SK-N-SH (cell line): ENCODE results near the gene SDK1. TPM values are rescaled to one million over a fixed set of nuclear protein-coding genes. Genes with fewer than 3 reads are reported as not detected.

Source experiments
- CTCF ChIA-PET: fragments of 300-600, 350-600 bp; formaldehyde crosslinking; extraction: SDS; loops from one replicate; lab custom pipeline; 2021; lab: Yijun Ruan, JAX
- POLR2A ChIA-PET: fragments of 350-600 bp; sonication (Branson Sonifier 250); formaldehyde crosslinking; extraction: SDS; loops from one replicate; lab custom pipeline; 2020; ENCODE audit warnings: antibody characterized with exemption, inconsistent platforms; lab: Yijun Ruan, JAX
- DNase-seq: peaks from one replicate; pipeline ENCODE4 v3.0.0; 2012
- H2AFZ ChIP-seq: fragments of 200-600 bp; sonication (generic); 2 replicates; pipeline ENCODE4 v1.8.1; 2016; ENCODE audit warnings: antibody characterized with exemption, mild to moderate bottlenecking, low read depth
- H3F3A ChIP-seq: fragments of 200-600 bp; sonication (generic); replicated peaks from 2 replicates; pipeline ENCODE3; 2016; ENCODE audit warnings: antibody characterized with exemption, mild to moderate bottlenecking; ENCODE audit not compliant: insufficient read depth
- H3K27ac ChIP-seq, 2 experiments: fragments of 200-500 bp in 1 of 2; fragments of 200-600 bp in 1 of 2; sonication (Bioruptor generic) in 1 of 2; sonication (generic), shearing (Covaris generic) in 1 of 2; 2 replicates each; pipeline versions ENCODE4 v1.5.1 to v1.6.1; 2014 to 2016; ENCODE audit warnings: low read depth in 2 of 2, inconsistent platforms in 1 of 2, low read length in 1 of 2, mild to moderate bottlenecking in 1 of 2, mixed read lengths in 1 of 2
- H3K27me3 ChIP-seq: fragments of 200-600 bp; sonication (generic), shearing (Covaris generic); 2 replicates; pipeline ENCODE4 v1.6.1; 2016; ENCODE audit warnings: mixed run types; ENCODE audit not compliant: insufficient read depth
- H3K36me3 ChIP-seq, 2 experiments: fragments of 200-500 bp in 1 of 2; fragments of 200-600 bp in 1 of 2; sonication (Bioruptor generic) in 1 of 2; sonication (generic) in 1 of 2; replicated peaks in 1 of 2; 2 replicates each; pipeline versions ENCODE3 to v1.5.1; 2014 to 2016; ENCODE audit warnings: low read length in 1 of 2, mild to moderate bottlenecking in 1 of 2; ENCODE audit not compliant: insufficient read depth in 2 of 2, control insufficient read depth in 1 of 2
- H3K4me1 ChIP-seq, 2 experiments: fragments of 200-500 bp in 1 of 2; fragments of 200-600 bp in 1 of 2; sonication (Bioruptor generic) in 1 of 2; sonication (generic), shearing (Covaris generic) in 1 of 2; 2 replicates each; pipeline versions ENCODE4 v1.5.1 to v1.6.1; 2014 to 2016; ENCODE audit warnings: low read depth in 1 of 2, low read length in 1 of 2, mixed run types in 1 of 2; ENCODE audit not compliant: insufficient read depth in 2 of 2, control insufficient read depth in 1 of 2
- H3K4me2 ChIP-seq: fragments of 200-600 bp; sonication (generic), shearing (Covaris generic); 2 replicates; pipeline ENCODE4 v1.6.1; 2017; ENCODE audit warnings: mixed run types
- H3K4me3 ChIP-seq, 2 experiments: fragments of 200-500 bp in 1 of 2; fragments of 200-600 bp in 1 of 2; sonication (Bioruptor generic) in 1 of 2; sonication (generic), shearing (Covaris generic) in 1 of 2; 2 replicates each; pipeline versions ENCODE4 v1.5.1 to v1.8.1; 2014 to 2016; ENCODE audit warnings: low read depth in 2 of 2, inconsistent platforms in 1 of 2, low read length in 1 of 2, mild to moderate bottlenecking in 1 of 2, mixed read lengths in 1 of 2, moderate library complexity in 1 of 2
- H3K79me2 ChIP-seq: fragments of 200-600 bp; sonication (generic); 2 replicates; pipeline ENCODE4 v1.8.1; 2017; ENCODE audit warnings: mild to moderate bottlenecking; ENCODE audit not compliant: insufficient read depth
- H3K9ac ChIP-seq: fragments of 200-600 bp; sonication (generic); 2 replicates; pipeline ENCODE4 v1.6.1; 2017; ENCODE audit warnings: mixed run types
- H3K9me2 ChIP-seq: fragments of 200-600 bp; sonication (generic); 2 replicates; pipeline ENCODE4 v1.6.1; 2017; ENCODE audit warnings: mixed run types
- H3K9me3 ChIP-seq: fragments of 200-600 bp; sonication (generic); 2 replicates; pipeline ENCODE4 v1.6.1; 2017; ENCODE audit warnings: mixed run types, mild to moderate bottlenecking, moderate library complexity
- H4K20me1 ChIP-seq: fragments of 200-600 bp; sonication (generic); 2 replicates; pipeline ENCODE4 v1.6.1; 2017; ENCODE audit warnings: mild to moderate bottlenecking, mixed run types; ENCODE audit not compliant: insufficient read depth
- CTCF ChIP-seq: fragments of 200-600 bp; sonication (generic); IDR thresholded peaks from 2 replicates; pipeline ENCODE4 v1.6.1; 2017; ENCODE audit warnings: antibody characterized with exemption, mild to moderate bottlenecking, moderate library complexity
- ELF1 ChIP-seq: IDR thresholded peaks from 2 replicates; pipeline ENCODE4 v1.4.0; 2012
- EP300 ChIP-seq, 2 experiments: IDR thresholded peaks; 2 replicates each; pipeline versions ENCODE4 v1.4.0 to v1.6.1; 2012; ENCODE audit warnings: borderline replicate concordance in 1 of 2, low read depth in 1 of 2, low read length in 1 of 2
- EZH2phosphoT487 ChIP-seq: fragments of 200-600 bp; sonication (generic); IDR thresholded peaks from 2 replicates; pipeline ENCODE4 v1.6.1; 2017; ENCODE audit warnings: low read depth, mixed run types, mild to moderate bottlenecking, antibody characterized with exemption, moderate library complexity, borderline replicate concordance
- FOSL2 ChIP-seq: IDR thresholded peaks from 2 replicates; pipeline ENCODE4 v1.4.0; 2012; ENCODE audit warnings: low read depth, mild to moderate bottlenecking, moderate library complexity, borderline replicate concordance
- FOXJ3 ChIP-seq: sonication (generic); formaldehyde crosslinking; IDR thresholded peaks from 2 replicates; pipeline ENCODE4 v1.5.1; 2020; ENCODE audit warnings: mild to moderate bottlenecking, missing genetic modification reagents
- FOXM1 ChIP-seq: IDR thresholded peaks from 2 replicates; pipeline ENCODE4 v1.4.0; 2012; ENCODE audit warnings: low read depth, mild to moderate bottlenecking
- GATA2 ChIP-seq: sonication (generic); formaldehyde crosslinking; IDR thresholded peaks from 2 replicates; pipeline ENCODE4 v1.5.0; 2020; ENCODE audit warnings: mild to moderate bottlenecking, missing genetic modification reagents
- JUND ChIP-seq: IDR thresholded peaks from 2 replicates; pipeline ENCODE4 v1.4.0; 2012
- MXI1 ChIP-seq: IDR thresholded peaks from 2 replicates; pipeline ENCODE4 v1.6.1; 2012; ENCODE audit warnings: mild to moderate bottlenecking, low read depth, low read length, improper control_type of control experiment
- NFIC ChIP-seq: IDR thresholded peaks from 2 replicates; pipeline ENCODE4 v1.4.0; 2012; ENCODE audit warnings: borderline replicate concordance
- NRF1 ChIP-seq: IDR thresholded peaks from 2 replicates; pipeline ENCODE4 v1.6.1; 2012; ENCODE audit warnings: low read depth, mild to moderate bottlenecking, low read length
- POLR2AphosphoS5 ChIP-seq: IDR thresholded peaks from 2 replicates; pipeline ENCODE4 v1.6.1; 2012; ENCODE audit warnings: low read depth, low read length
- RFX5 ChIP-seq: IDR thresholded peaks from 2 replicates; pipeline ENCODE4 v1.6.1; 2012; ENCODE audit warnings: mild to moderate bottlenecking, improper control_type of control experiment, low read length
- SIN3A ChIP-seq: IDR thresholded peaks from 2 replicates; pipeline ENCODE4 v1.6.1; 2012; ENCODE audit warnings: low read depth, mild to moderate bottlenecking, low read length, moderate library complexity, borderline replicate concordance
- TCF12 ChIP-seq: IDR thresholded peaks from 2 replicates; pipeline ENCODE4 v1.4.0; 2012
- TEAD4 ChIP-seq: IDR thresholded peaks from 2 replicates; pipeline ENCODE4 v1.4.0; 2012; ENCODE audit warnings: mild to moderate bottlenecking, borderline replicate concordance; ENCODE audit not compliant: insufficient read depth
- USF2 ChIP-seq: fragments of 150-350 bp; IDR thresholded peaks from 2 replicates; pipeline ENCODE4 v1.6.1; 2017; ENCODE audit warnings: antibody characterized with exemption, low read length, low read depth, borderline replicate concordance
- WGBS: methylation state at CpG from one replicate; pipeline ENCODE4 v1.1.6; 2017; ENCODE audit warnings: low lambda C conversion rate; 5-methylcytosine and 5-hydroxymethylcytosine counted together
- polyA plus RNA-seq, 3 experiments: library from polyadenylated mRNA; depleted of rRNA; stranded (reverse); fragments of >200 nt; gene quantifications; 2 replicates each; pipeline ENCODE4 v1.2.3, GENCODE V29; 2012
- TF ChIP-seq, protein P1 (sequence below): IDR thresholded peaks from 2 replicates; pipeline ENCODE4 v1.4.0; 2012; ENCODE audit warnings: low read depth, borderline replicate concordance
- TF ChIP-seq, protein P2 (sequence below): fragments of 150-350 bp; IDR thresholded peaks from 2 replicates; pipeline ENCODE4 v1.6.1; 2016; ENCODE audit warnings: mild to moderate bottlenecking, low read depth, low read length

Gene SDK1
- polyA plus RNA-seq, 1 of the 3 experiments (the other 2 are of a cell fraction), result 1.2 TPM

DNA sequence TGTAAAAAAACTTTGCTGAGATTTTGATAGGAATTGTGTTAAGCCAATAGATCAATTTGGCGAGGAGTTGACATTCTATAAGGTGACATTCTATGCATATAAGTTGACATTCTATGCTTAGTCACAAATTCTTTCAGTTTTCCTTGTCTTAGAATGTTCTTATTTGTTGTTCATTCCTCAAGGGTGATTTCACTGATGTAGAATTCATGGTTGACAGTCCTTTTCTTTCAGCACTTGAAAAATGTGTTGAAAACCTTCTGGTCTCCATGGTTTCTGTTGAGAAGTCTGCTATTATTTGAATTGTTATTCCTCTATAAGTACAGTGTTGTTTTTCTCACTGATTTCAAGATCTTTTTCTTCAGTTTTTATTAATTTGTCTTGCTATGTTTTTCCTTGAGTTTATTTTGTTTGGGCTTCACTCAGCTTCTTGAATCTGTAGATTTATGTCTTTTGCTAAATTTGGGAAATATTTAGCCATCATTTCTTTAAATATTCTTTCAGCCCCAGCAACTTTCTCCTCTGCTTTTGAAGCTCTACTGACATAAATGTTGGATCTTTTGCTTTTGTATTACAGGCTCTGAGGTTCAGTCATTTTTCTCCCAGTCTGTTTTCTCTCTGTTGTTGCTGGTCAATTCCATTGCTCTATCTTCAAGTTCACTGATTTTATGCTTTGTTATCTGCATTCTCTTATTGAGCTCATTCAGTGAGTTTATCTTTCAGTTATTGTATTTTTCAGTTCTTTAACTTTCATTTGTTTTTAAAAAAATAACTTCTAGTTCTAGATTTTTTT lies 154.9 kb downstream of the SDK1 start:
- Histone ChIP-seq H3K27ac (no peak overlapping the region), H4K20me1 (no peaks in the 10 kb centered on the region), H3K27me3 (no peaks in the 10 kb centered on the region), H3K4me1 (no peaks in the 10 kb centered on the region), H3K4me2 (no peak overlapping the region), H3K9me3 (no peaks in the 10 kb centered on the region), H3K79me2 (no peaks in the 10 kb centered on the region; the same call in 1 of the 2 replicates), H3K9ac (no peak overlapping the region), H3K36me3 (no peaks in the 10 kb centered on the region), H2AFZ (no peak overlapping the region), H3F3A (no peaks in the 10 kb centered on the region), H3K9me2 (no peaks in the 10 kb centered on the region), H3K4me3 (no peak overlapping the region)
- TF ChIP-seq CTCF (no peak), FOXJ3 (CRISPR knock-in tag) (no peak), TCF12 (no peak), USF2 (no peak), RFX5 (no peak), NFIC (no peak), GATA2 (no peak), FOXM1 (no peak), EZH2phosphoT487 (no peak), EP300 (IDR thresholded peaks at IDR 0.05; ENCODE audit: borderline replicate concordance in 1 of 2, low read depth in 1 of 2, low read length in 1 of 2) (no peak), MXI1 (no peak), NRF1 (no peak), FOSL2 (no peak), JUND (no peak), POLR2AphosphoS5 (no peak), SIN3A (no peak), ELF1 (no peak), TEAD4 (no peak)
- TF ChIP-seq, protein P1, sequence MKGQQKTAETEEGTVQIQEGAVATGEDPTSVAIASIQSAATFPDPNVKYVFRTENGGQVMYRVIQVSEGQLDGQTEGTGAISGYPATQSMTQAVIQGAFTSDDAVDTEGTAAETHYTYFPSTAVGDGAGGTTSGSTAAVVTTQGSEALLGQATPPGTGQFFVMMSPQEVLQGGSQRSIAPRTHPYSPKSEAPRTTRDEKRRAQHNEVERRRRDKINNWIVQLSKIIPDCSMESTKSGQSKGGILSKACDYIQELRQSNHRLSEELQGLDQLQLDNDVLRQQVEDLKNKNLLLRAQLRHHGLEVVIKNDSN, result no peak
- TF ChIP-seq, protein P2, sequence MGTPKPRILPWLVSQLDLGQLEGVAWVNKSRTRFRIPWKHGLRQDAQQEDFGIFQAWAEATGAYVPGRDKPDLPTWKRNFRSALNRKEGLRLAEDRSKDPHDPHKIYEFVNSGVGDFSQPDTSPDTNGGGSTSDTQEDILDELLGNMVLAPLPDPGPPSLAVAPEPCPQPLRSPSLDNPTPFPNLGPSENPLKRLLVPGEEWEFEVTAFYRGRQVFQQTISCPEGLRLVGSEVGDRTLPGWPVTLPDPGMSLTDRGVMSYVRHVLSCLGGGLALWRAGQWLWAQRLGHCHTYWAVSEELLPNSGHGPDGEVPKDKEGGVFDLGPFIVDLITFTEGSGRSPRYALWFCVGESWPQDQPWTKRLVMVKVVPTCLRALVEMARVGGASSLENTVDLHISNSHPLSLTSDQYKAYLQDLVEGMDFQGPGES, result no peak
- ChIA-PET POLR2A (no interaction called here), CTCF (no interaction called here)
- DNase-seq, result no peak
- 63% methylated on average over 1 of the region's 1 CpG for WGBS
